ENCODE data around the gene LCNL1. TPM values are rescaled to one million over a fixed set of nuclear protein-coding genes. Genes with fewer than 3 reads are reported as not detected.

LCNL1 gene
- polyA plus RNA-seq, 1 donor (not counting 4 experiments of a cell fraction or from before 2014, with no cell fraction given), result not detected

GRCh38 chr9:136955202-136955942 lies 27.4 kb upstream of the LCNL1 start:
- Histone ChIP-seq H3K4me3 (ENCODE audit: control insufficient read depth in 2 of 3, extremely low read depth in 1 of 3, insufficient read depth in 2 of 3, low read depth in 1 of 3, low read length in 3 of 3) (no peak overlapping the region), H2AFZ (ENCODE audit: control insufficient read depth, low read length) (no peak overlapping the region), H3K27ac (ENCODE audit: control insufficient read depth, insufficient read depth, low read length) (no peak overlapping the region), H3K36me3 (ENCODE audit: control insufficient read depth in 2 of 2, extremely low read depth in 1 of 2, insufficient read depth in 2 of 2, low read length in 2 of 2) (no peaks in the 10 kb centered on the region), H3K4me1 (ENCODE audit: control insufficient read depth, extremely low read depth, insufficient read depth, low read length) (peaks cover 1% of the 10 kb centered on the region), H4K20me1 (ENCODE audit: control insufficient read depth, extremely low read depth, insufficient read depth, low read length) (no peaks in the 10 kb centered on the region), H3K4me2 (ENCODE audit: control insufficient read depth, extremely low read depth, insufficient read depth, low read depth, low read length) (no peak overlapping the region), H3K9me1 (ENCODE audit: control insufficient read depth, extremely low read depth, insufficient read depth, low read length) (no peaks in the 10 kb centered on the region), H3K27me3 (ENCODE audit: control insufficient read depth, extremely low read depth, insufficient read depth, low read length) (peaks cover 5% of the 10 kb centered on the region), H3K79me2 (ENCODE audit: control insufficient read depth, insufficient read depth, low read length) (no peaks in the 10 kb centered on the region), H3K9ac (ENCODE audit: control insufficient read depth, extremely low read depth, insufficient read depth, low read length) (no peak overlapping the region), H3K9me3 (ENCODE audit: control insufficient read depth, low read depth, low read length) (no peaks in the 10 kb centered on the region)
- dilution Hi-C loops (cut with MboI; ENCODE audit: extremely low pct_ligation_motif_present, low sequenced_read_pairs), result no loop called here
- FAIRE-seq (no peak), DNase-seq (ENCODE audit: low read depth, low spot score) (no peak)
- TF ChIP-seq CTCF (optimal IDR thresholded peaks at IDR 0.05 in 1 of 3, IDR thresholded peaks at IDR 0.05 in 1 of 3, conservative IDR thresholded peaks at IDR 0.05 in 1 of 3; ENCODE audit: extremely low read depth in 1 of 3, insufficient read depth in 2 of 3, low read length in 3 of 3) (no peak), EZH2 (IDR thresholded peaks at IDR 0.05; ENCODE audit: low read length) (no peak)

- FAIRE-seq (no peak), DNase-seq (ENCODE audit: low read depth, low spot score) (no peak)
- no peak overlapping the region for H3K9ac ChIP-seq (ENCODE audit: control insufficient read depth, extremely low read depth, insufficient read depth, low read length)
- no peak overlapping the region for H3K4me3 ChIP-seq (ENCODE audit: control insufficient read depth in 2 of 3, extremely low read depth in 1 of 3, insufficient read depth in 2 of 3, low read depth in 1 of 3, low read length in 3 of 3)
- dilution Hi-C loops (cut with MboI; ENCODE audit: extremely low pct_ligation_motif_present, low sequenced_read_pairs), result no loop called here
- no peaks in the 10 kb centered on the region for H3K79me2 ChIP-seq (ENCODE audit: control insufficient read depth, insufficient read depth, low read length)
- H3K4me2 ChIP-seq (ENCODE audit: control insufficient read depth, extremely low read depth, insufficient read depth, low read depth, low read length), result no peak overlapping the region
- no peak overlapping the region for H3K27ac ChIP-seq (ENCODE audit: control insufficient read depth, insufficient read depth, low read length)
- no peak for TF ChIP-seq CTCF (optimal IDR thresholded peaks at IDR 0.05 in 1 of 3, IDR thresholded peaks at IDR 0.05 in 1 of 3, conservative IDR thresholded peaks at IDR 0.05 in 1 of 3; ENCODE audit: extremely low read depth in 1 of 3, insufficient read depth in 2 of 3, low read length in 3 of 3)
- TF ChIP-seq EZH2 (IDR thresholded peaks at IDR 0.05; ENCODE audit: low read length), result no peak
- H2AFZ ChIP-seq (ENCODE audit: control insufficient read depth, low read length), result no peak overlapping the region
- H3K4me1 ChIP-seq (ENCODE audit: control insufficient read depth, extremely low read depth, insufficient read depth, low read length), result no peaks in the 10 kb centered on the region
- H3K9me1 ChIP-seq (ENCODE audit: control insufficient read depth, extremely low read depth, insufficient read depth, low read length), result no peaks in the 10 kb centered on the region
- H3K36me3 ChIP-seq (ENCODE audit: control insufficient read depth in 2 of 2, extremely low read depth in 1 of 2, insufficient read depth in 2 of 2, low read length in 2 of 2), result no peaks in the 10 kb centered on the region
- H3K27me3 ChIP-seq (ENCODE audit: control insufficient read depth, extremely low read depth, insufficient read depth, low read length), result peaks cover 5% of the 10 kb centered on the region
- H3K9me3 ChIP-seq (ENCODE audit: control insufficient read depth, low read depth, low read length), result no peaks in the 10 kb centered on the region
- no peaks in the 10 kb centered on the region for H4K20me1 ChIP-seq (ENCODE audit: control insufficient read depth, extremely low read depth, insufficient read depth, low read length)
Measured at GRCh38 chr9:136955943-136956335, 26.9 kb upstream of the LCNL1 start.
